Body of pancreas (tissue), 4 donors: ENCODE data around the gene MAN1B1. TPM values are rescaled to one million over a fixed set of nuclear protein-coding genes. Genes with fewer than 3 reads are reported as not detected.

Experiments
- ATAC-seq: fragments of 150-250 bp; one replicate; pipeline ENCODE4 v1.9.1; 2016
- DNase-seq, 4 donors: peaks; one replicate each; pipeline ENCODE4 v3.0.0-alpha.2; 2019
- H3K27ac ChIP-seq, 4 donors: fragments of 200-600 bp; sonication (generic); 1 replicate in 3 of 4; 2 replicates in 1 of 4; pipeline versions ENCODE4 v1.5.1 to v1.6.1; 2016 to 2019; ENCODE audit warnings: mild to moderate bottlenecking in 1 of 4, mixed read lengths in 1 of 4, moderate library complexity in 1 of 4
- H3K27me3 ChIP-seq, 2 donors: fragments of 200-600 bp; sonication (generic); one replicate each; pipeline ENCODE4 v1.6.0; 2016; ENCODE audit warnings: mild to moderate bottlenecking in 1 of 2
- H3K36me3 ChIP-seq, 2 donors: fragments of 200-600 bp; sonication (generic); replicated peaks in 1 of 2; 2 replicates each; pipeline ENCODE4 v1.5.1; 2016; ENCODE audit warnings: low read depth in 2 of 2; ENCODE audit not compliant: insufficient read depth in 1 of 2
- H3K4me1 ChIP-seq: fragments of 200-600 bp; sonication (generic); one replicate; pipeline ENCODE4 v1.6.0; 2016
- H3K4me3 ChIP-seq, 2 donors: fragments of 200-600 bp; sonication (generic); 1 replicate in 1 of 2; 2 replicates in 1 of 2; pipeline ENCODE4 v1.5.1; 2016 to 2019
- H3K9me3 ChIP-seq, 3 donors: fragments of 200-600 bp; sonication (generic); 1 replicate in 2 of 3; 2 replicates in 1 of 3; pipeline ENCODE4 v1.5.1; 2016
- POLR2A ChIP-seq, 3 donors: fragments of 450-650 bp; IDR thresholded peaks; one replicate each; pipeline ENCODE4 v1.6.1; 2016; ENCODE audit warnings: antibody characterized with exemption in 3 of 3, mild to moderate bottlenecking in 2 of 3
- WGBS, 2 donors: methylation state at CpG; one replicate each; pipeline ENCODE4 v1.1.5; 2017; 5-methylcytosine and 5-hydroxymethylcytosine counted together
- intact Hi-C: fragments of 100-400 bp; cut with DNase I; formaldehyde crosslinking; loops from one replicate; pipeline ENCODE4 v1.15.1; 2023
- total RNA-seq, 2 donors: library from RNA; depleted of rRNA; stranded (reverse); fragments of >200 nt; gene quantifications; one replicate each; pipeline ENCODE4 v1.1.0, GENCODE V29; 2016
- TF ChIP-seq, protein P1 (sequence below), 7 experiments: fragments of 450-650 bp in 4 of 7; fragments of 200-600 bp in 3 of 7; sonication (generic) in 3 of 7; IDR thresholded peaks; one replicate each; pipeline ENCODE4 v1.5.1; 2016 to 2019; ENCODE audit warnings: antibody characterized with exemption in 7 of 7

MAN1B1 gene
- total RNA-seq, 2 donors from 2014 or later, result 32.6 to 34.2 TPM

DNA sequence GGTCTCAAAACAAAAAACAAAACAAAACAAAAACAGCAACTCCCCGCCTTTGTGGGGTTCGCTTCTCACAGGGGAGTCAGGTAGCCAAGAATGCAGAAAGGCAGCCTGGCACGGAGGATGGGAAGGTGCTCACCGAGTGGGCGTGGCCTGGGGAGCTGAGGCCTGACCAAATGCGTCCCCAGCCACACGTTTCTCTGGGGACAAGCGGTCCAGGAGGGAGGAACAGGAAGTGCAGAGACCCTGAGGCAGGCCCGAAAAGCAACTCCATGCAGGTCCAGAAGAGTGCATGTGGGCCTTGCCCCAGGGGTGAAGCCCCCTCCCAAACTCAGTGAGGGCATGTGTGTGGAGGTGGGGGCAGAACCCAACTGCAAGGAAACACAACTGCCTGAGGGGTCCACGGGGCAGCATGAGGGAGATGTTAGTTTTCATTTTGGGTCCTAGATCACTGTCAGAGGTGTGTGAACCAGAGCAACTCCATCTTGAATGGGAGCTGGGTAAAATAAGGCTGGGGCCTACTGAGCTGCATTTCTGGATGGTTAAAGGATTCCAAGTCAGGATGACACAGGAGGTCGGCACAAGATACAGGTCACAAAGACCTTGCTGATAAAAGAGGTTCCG lies 12.0 kb upstream of the MAN1B1 start:
- Histone ChIP-seq H3K4me3 (no peak overlapping the region), H3K36me3 (no peaks in the 10 kb centered on the region), H3K9me3 (no peaks in the 10 kb centered on the region), H3K27me3 (no peaks in the 10 kb centered on the region), H3K4me1 (peaks cover 40% of the 10 kb centered on the region), H3K27ac (no peak overlapping the region)
- ATAC-seq (no peak), DNase-seq (no peak)
- TF ChIP-seq POLR2A (IDR thresholded peaks at IDR 0.05), result no peak
- TF ChIP-seq, protein P1, sequence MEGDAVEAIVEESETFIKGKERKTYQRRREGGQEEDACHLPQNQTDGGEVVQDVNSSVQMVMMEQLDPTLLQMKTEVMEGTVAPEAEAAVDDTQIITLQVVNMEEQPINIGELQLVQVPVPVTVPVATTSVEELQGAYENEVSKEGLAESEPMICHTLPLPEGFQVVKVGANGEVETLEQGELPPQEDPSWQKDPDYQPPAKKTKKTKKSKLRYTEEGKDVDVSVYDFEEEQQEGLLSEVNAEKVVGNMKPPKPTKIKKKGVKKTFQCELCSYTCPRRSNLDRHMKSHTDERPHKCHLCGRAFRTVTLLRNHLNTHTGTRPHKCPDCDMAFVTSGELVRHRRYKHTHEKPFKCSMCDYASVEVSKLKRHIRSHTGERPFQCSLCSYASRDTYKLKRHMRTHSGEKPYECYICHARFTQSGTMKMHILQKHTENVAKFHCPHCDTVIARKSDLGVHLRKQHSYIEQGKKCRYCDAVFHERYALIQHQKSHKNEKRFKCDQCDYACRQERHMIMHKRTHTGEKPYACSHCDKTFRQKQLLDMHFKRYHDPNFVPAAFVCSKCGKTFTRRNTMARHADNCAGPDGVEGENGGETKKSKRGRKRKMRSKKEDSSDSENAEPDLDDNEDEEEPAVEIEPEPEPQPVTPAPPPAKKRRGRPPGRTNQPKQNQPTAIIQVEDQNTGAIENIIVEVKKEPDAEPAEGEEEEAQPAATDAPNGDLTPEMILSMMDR (IDR thresholded peaks at IDR 0.05), result no peak
- WGBS, 2 donors, result 80 to 87% methylated on average over 8 to 12 of the region's 12 CpGs
- intact Hi-C loops, result no loop called here

DNA sequence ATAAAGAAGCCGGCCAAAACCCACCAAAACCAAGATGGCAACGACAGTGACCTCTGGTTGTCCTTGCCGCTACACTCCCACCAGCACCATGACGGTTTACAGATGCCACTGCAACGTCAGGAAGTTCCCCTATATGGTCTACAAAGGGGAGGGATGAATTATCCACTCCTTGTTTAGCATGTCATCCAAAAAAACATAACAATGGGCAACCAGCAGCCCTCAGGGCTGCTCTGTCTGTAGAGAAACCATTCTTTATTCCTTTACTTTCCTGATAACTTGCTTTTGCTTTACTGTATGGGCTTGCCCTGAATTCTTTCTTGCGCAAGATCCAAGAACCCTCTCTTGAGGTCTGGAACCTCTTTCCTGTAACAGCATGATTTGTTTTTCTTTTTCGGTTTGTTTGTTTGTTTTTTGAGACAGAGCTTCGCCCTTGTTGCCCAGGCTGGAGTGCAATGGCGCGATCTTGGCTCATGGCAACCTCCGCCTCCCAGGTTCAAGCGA lies 11.5 kb upstream of the MAN1B1 start:
- TF ChIP-seq, protein P1 (IDR thresholded peaks at IDR 0.05), result no peak
- TF ChIP-seq POLR2A (IDR thresholded peaks at IDR 0.05), result no peak
- peaks cover 34% of the 10 kb centered on the region for H3K4me1 ChIP-seq
- no peaks in the 10 kb centered on the region for H3K27me3 ChIP-seq
- 80 to 84% methylated on average over 11 to 12 of the region's 12 CpGs for WGBS, 2 donors
- H3K36me3 ChIP-seq, result no peaks in the 10 kb centered on the region
- DNase-seq (no peak), ATAC-seq (no peak)
- H3K4me3 ChIP-seq, result no peak overlapping the region
- intact Hi-C loops, result no loop called here
- no peak overlapping the region for H3K27ac ChIP-seq
- H3K9me3 ChIP-seq, result no peaks in the 10 kb centered on the region

DNA sequence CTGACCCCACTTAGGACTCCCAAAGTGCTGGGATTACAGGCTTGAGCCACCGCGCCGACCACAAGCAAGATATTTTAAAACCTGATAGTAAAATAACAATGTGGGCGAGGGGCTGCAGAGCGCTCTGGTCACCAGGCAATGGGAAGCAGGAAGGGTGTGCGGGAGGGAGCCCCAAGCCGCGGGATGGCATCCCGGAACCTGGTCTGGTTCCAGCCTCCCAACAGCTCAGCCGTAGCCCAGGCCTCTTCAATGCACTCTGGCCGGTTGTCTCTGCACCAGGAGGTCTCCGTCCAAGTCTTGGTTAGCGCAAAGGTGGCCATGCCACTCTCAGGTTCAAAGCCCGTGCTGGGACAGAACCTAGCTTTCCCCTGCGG lies 10.2 kb upstream of the MAN1B1 start:
- no peaks in the 10 kb centered on the region for H3K36me3 ChIP-seq
- no peaks in the 10 kb centered on the region for H3K9me3 ChIP-seq
- H3K4me1 ChIP-seq, result peaks cover 22% of the 10 kb centered on the region
- no peak overlapping the region for H3K4me3 ChIP-seq
- H3K27ac ChIP-seq, result peak overlapping the region in 2 of 4 donors; percentile 38 to 62
- no peaks in the 10 kb centered on the region for H3K27me3 ChIP-seq
- intact Hi-C loops, result no loop called here
- ATAC-seq (no peak), DNase-seq (no peak)
- WGBS, 2 donors, result 62 to 85% methylated on average over 10 to 15 of the region's 15 CpGs
- no peak for TF ChIP-seq POLR2A (IDR thresholded peaks at IDR 0.05)
- TF ChIP-seq, protein P1 (IDR thresholded peaks at IDR 0.05), result no peak

DNA sequence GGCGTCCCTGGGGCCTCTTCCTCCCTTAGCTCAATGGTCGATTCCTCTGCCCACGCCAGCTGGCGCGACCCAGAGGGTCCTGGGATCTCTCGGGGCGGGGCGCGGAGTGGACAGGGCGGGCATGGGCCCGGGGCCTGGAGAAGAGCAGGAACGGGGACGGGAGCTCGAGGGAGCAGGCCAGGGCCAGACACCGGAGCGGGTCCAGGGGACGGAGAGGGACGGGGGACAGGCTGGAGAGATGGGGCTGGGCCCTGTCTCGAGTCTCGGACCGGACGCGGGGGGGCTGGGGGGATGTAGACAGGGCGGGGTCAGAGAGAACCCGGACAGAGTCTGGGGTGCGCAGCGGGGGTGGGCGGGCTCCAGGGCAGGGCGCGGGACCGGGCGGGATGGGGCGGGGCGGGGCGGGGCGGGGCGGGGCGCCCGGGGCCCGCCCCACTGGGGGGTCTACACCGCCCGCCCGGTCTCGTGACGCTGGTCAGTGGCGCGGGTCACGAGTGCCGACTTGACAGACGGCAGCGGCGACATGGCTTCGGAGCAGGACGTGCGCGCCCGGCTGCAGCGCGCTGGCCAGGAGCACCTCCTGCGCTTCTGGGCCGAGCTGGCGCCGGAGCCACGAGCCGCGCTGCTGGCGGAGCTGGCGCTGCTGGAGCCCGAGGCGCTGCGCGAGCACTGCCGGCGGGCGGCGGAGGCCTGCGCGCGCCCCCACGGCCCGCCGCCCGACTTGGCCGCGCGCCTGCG lies 9.6 kb upstream of the MAN1B1 start, which contains the start of gene UAP1L1:
TSS of gene UAP1L1 (plus strand) at position 508 of the 738 bp plus-strand sequence. CDS start at position 524, 16 bp downstream.
- peak; percentile 52 to 85 (median 76) for DNase-seq
- Histone ChIP-seq H3K27ac (peak within 1 kb of the TSS in 2 of 4 donors; percentile 38 to 62), H3K27me3 (no peaks in the 10 kb centered on the region), H3K36me3 (no peaks in the 10 kb centered on the region), H3K4me3 (peak within 1 kb of the TSS; percentile 54 to 70), H3K9me3 (no peaks in the 10 kb centered on the region), H3K4me1 (peaks cover 21% of the 10 kb centered on the region)
- ATAC-seq, result peak; percentile 68
- intact Hi-C loops, result no loop called here
- WGBS, 2 donors, result 4% methylated on average over 27 of the region's 87 CpGs; no CpG with 5 or more reads in 1 of the 2 donors
- TF ChIP-seq POLR2A (IDR thresholded peaks at IDR 0.05), result no peak
- TF ChIP-seq, protein P1 (IDR thresholded peaks at IDR 0.05), result no peak
